Jurkat, Clone E6-1 (cell line): ENCODE results near the gene MAP4K2.

ENCODE experiments used
- DNase-seq: peaks from one replicate; pipeline ENCODE4 v3.0.0-alpha.2; 2011; ENCODE audit warnings: low read depth, low spot score
- H3K4me3 ChIP-seq: 2 replicates; pipeline ENCODE4 v1.5.1; 2011; ENCODE audit warnings: mild to moderate bottlenecking, low read length, control low read depth, moderate library complexity

MAP4K2 gene

DNA sequence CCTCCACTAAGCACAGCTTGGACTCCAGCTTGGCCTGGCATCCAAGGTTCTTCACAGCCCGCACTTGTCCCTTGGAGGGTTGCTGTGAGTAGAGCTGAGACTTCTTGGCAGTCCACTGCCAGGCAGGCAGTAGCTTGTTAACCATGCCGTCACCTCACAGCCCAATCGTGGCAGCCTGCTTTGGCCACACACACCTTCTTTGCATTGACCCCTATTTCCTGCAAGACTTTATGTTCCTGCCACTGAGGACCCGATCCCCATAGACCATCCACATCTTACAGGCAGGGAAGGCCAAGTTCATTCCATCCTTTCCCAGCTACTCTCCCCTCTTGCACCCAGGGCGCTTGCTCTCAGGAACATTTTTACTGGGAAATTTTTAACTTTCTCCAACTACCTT, 40.7 kb downstream of the MAP4K2 start:
- DNase-seq, result no peak
- H3K4me3 ChIP-seq, result no peak overlapping the region

DNA sequence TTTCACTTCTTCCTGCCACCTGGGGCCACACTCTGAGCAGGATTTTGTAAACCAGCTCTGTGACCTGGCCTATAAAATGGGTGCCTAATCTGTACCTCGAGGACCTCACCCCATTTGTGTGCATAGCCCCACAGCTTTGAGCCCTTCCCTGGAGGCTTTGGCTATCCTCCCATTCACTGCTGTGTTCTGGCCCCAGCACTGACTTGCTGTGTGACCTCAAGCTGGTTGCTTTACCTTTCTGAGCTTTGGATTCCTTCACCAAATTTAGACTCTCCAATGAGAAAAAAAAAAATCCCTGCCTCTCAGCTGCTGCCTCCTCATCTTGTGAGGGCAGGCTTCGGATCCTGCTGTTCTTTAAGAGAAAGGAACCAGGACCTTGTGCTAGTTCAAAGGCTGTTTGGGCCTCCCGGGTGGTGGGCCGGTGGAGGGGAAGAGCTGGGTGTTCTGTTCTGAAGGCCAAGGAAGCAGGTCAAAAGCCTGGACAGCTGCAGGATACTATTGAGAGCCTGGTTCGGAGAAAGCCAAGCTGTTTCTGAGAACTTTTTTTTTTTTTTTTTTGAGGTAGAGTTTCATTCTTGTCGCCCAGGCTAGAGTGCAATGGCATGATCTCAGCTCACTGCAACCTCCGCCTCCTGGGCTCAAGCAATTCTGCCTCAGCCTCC, 42.1 kb downstream of the MAP4K2 start:
- H3K4me3 ChIP-seq, result no peak overlapping the region
- no peak for DNase-seq

DNA sequence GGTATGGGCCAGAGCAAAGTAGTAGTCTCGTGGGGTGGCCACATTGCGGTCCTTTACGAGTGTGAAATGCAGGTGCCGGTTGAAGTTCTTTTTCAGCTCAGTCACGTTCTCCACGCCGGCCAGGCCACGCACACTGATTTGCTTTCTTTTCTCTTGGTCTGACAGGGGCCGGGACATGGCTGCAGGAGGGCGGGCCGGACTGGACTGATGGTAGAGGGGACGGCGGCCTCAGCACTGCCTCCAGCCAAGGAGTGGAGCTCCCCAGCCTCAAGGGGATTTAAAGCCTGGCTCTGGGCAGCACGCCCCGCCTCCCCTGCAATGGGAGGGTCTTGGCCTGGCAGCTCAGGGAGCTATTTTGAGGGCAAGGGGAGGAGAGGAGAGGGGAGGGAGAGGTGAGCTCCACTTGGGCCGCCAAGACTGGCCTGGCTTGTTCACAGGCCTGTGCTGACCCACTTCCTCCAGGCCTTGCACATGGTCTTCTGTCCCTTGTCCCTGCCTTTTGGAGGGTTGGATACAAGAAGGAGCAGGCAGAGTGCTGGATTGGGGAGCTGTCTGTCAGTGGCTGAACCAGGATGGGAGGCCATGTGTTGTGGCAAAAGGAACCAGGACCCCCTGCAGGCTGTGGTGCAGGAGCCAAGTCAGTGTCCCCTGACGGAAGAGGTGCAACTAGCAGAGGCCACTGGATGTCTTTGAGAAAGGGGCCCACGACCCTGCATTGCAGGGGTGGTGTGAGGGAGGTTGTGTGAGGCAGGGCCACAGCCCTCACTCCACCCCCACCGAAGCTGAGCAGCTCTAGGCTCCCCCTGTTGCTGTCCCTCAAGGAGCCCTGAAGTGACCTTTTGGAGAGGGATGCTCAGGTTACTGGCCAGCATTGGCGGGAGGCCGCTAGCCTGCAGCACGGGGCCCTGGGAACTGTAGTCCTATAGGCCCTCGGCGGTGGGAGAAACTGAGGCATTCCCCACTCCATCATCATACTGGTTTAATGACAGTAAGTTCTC, 43.0 kb downstream of the MAP4K2 start, which contains the start of gene PYGM:
PYGM (minus strand) TSS at position 253 of the 998 bp plus-strand sequence; CDS start at position 177, 76 bp downstream.
- DNase-seq, result no peak

DNA sequence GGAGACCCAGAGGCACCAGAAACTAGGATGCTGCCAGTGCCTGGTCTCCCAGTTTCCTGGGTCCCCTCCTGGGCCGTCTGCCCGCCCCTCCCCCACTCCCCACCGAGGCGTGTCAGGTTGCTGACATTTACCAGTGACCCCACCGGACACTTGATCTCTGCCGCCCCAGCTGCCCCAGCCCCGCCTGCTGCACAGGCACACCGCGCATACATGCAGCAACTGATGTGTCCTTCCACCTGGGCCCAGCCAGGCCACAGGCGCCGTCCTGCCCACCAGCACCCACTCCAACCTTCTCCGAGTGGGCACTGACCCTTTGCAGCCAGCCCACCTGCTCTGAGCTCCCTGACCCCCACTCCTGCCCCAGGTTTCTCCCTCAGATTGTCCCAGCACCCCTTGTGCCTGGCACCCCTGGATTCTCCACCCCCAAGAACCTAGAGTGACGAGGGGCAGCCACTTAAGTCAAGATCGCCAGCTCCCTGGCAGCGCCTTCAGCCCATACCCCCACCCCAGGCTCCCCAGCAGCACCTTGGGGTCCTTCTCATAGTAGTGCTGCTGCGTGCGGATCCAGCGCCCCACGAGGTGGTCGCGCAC, 43.8 kb downstream of the MAP4K2 start:
- no peak for DNase-seq
- no peak overlapping the region for H3K4me3 ChIP-seq

More for the DNA sequence above, 43.0 kb downstream of the MAP4K2 start, which contains the start of gene PYGM:
- no peak within 1 kb of the TSS for H3K4me3 ChIP-seq

DNA sequence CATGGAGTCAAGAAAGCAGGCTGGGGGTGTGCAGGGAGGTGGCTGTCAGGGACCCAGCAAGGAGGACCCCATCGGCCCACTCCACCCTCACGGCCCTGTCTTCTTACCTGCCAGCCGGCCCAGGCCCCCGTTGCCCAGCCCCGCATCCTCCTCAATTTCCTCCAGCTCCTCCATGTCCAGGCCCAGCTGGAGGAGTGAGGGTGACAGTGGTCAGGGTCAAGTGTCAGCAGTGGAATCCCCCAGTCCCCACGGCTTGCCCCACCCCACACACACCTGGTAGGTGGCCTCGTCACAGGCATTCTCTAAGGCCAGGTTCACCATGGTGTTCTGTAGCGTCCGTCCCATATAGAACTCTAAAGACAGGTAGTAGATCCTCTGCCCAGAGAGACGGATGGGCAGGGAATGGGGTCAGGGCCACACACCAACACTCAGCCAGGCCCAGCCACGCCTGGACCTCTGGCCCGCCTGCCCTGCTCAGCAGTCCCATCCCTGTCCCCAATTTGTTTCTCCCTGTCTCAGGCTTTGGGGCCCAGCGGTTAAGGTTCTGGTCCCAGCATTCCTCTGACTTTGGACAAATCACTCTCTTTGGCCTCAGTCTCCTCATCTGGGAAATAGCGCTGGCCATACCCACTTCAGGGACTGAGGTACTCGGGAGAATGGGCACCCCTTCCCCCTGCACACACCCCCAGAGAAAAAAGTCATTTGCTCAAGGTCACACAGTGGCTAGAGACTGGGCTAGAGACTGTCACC, 44.5 kb downstream of the MAP4K2 start:
- no peak overlapping the region for H3K4me3 ChIP-seq
- no peak for DNase-seq

DNA sequence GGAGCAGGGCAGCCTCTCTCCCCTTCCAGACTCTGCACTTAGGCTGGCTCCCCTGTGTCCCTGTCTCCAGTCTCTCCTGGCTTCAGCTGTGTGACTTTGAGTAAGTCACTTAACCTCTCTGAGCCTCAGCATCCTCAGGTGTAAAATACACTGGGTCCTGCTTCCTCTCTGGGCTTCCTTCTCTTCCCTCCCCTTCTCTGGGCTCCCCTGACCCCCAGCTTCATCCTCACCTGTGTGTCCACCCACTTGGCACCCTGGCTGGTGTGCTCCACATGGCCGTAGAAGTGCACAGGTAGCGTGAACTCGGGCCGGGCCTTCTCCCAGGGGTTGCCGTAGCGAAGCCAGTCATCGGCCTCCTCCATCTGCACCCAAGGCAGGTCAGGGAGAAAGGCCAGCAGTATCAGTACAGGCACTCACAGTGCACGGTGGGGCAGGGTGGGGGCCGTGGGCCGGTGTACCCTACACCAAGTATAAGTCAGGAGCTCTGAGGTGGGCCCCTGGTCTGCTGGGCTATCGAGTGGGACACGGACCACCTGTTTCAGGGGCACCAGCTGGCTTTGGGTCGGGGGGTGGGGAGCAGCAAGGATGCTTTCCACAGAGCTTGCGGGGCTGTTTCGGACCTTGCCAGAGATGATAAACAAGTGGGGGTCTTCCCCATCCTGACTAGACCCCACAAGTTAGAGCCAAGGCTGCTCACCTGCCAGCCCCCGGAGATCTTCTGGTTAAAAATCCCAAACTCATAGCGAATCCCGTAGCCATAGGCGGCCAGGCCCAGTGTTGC, 45.3 kb downstream of the MAP4K2 start:
- DNase-seq, result no peak
- H3K4me3 ChIP-seq, result no peak overlapping the region

DNA sequence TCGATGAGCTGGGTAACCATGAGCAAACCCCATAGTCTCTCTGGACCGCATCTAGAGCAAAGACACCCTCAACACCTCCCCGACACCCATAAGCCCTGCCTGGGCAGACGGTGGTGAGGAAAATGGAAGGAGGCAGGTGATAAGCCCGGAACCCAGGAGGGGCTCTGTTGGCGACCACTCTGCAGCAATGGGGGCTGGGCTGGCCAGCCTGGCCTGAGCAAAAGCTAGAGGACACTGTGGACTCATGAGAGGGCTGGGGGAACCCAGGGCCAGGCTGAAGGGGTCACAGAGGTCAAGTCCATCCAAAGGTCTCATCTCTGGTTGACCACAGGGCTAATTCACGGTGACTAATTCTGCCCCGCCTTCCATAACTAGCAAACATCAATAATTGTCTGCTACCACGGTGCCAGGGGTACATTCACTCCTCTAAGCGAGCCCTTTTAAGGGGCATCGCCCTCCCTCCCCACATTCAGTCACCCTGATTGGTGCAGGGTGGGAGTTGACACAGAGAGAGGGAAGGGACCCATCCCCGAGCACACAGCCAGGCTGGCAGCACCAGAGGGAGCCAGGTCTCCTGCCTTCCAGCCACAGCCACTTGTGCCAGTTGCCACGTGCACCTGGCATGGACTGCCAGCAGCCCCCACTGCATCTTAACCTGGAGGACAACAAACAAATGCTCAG, 47.2 kb downstream of the MAP4K2 start:
- no peak overlapping the region for H3K4me3 ChIP-seq
- no peak for DNase-seq

DNA sequence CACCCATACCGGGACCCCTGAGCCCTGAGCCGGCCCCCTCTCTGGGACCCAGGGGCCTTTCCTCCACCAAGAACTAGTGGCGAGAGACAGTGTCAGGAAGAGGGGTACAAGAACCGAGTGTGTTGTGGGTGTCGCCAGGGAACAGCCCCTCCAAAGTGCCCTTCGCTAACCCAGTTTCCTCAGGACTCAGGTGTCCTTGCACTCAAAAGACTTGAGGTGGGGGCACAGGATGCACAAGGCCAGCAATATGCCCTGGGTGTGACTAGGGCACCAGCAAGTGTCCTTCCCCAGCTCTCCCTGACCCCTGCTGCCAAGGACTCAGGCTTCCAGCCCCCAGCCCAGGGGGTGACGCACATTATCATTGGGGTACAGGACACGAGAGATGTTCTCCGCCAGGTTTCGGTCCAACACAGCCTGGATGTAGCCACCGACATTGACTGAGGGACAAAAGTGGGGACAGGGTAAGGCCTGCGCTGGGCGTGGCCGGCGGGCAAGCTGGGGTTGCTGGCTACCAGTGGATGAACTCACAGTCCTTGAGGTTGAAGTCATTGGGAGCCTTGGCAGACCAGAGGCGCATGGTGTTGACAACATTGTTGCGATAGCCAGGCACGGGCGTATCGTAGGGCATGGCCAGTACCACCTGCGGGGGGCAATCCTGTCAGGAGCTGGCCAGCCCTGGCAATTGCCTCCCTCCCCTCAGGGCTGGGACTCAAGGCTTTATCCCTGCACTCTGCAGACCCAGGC, 47.9 kb downstream of the MAP4K2 start:
- no peak for DNase-seq
- H3K4me3 ChIP-seq, result no peak overlapping the region

DNA sequence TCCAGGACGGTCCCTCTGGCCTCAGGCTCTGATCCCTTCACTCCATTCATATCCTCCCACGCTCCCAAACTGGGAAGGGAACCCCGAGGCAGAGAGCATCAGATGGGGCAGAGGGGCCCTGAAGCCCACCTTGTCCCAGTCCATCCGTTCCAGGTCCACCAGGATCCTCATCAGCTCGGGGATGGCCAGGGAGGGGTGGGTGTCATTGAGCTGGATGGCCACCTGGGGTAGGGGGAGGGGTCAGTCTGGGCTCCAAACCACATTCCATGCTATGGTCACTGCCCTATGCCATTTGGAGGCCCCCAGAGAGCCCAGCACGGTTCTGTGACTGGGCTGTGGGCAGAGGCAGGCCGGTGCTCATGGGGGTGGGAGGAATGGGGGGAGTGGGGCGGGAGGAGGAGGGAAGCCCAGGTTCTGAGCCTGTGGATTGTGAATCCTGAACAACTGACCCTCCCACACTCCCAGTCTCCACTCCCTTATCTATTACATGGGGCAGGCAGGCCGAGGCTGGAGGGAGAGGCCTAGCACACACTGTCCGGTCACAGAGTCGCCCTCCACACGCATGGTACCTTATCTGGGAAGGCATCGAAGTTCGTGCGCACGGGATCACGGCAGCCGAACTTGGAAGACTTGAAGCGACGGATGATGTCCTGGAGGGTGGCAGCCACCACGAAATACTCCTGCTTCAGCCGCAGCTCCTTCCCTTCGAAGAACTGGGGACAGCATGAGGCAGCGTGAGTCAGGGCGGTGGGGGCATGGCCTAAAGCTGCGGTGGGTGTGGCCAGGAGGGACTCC, 48.7 kb downstream of the MAP4K2 start:
- DNase-seq, result no peak
- no peak overlapping the region for H3K4me3 ChIP-seq

DNA sequence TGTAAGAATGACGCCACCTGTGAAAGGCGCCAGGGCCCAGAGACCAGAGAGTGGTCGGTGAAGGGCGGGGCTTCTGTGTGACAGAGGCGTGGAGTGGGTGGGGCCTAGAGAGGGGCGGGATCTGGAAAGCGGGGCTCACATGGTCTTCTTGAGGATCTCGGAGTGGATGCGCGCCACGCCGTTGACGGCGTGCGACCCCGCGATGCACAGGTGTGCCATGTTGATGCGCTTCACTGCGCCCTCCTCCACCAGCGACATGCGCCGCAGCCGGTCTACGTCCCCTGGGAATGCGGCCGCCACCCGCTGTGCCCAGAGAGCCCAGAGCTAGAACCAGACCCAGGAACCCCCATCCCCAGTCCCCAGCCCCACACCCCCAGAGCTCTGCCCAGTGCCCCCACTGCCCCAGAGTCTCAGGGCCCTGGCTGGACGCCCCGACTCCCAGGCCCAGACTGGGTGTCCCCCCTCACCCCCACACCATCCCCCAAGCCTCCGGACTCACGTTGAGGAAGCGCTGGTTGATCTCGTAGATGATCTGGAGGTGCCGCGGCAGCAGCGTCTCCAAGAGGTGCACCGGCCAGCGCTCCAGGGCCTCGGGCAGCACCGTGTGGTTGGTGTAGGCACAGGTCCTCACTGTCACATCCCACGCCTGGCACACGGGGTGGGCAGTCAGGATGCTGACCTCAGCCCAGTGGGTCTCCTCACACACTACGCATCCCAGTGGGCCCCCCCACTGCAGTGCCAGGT, 49.5 kb downstream of the MAP4K2 start:
- DNase-seq, result no peak
- no peak overlapping the region for H3K4me3 ChIP-seq

DNA sequence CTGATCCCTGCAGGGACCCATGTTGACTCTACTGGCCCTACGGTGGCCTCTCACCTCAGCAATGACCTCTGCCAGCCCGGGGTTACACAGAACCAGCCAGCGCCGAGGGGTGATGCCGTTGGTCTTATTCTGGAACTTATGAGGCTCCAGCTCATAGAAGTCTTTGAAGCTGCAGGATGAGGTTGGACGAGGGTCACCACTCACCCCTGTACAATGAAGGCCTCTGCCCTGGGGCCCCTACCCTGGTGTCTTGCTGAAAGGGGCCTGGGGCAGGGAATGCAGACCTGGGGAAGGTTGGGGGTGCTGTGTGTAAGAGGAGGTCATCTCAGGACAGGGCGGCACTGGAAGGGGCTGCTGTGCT, 50.0 kb downstream of the MAP4K2 start:
- no peak for DNase-seq
- H3K4me3 ChIP-seq, result no peak overlapping the region

DNA sequence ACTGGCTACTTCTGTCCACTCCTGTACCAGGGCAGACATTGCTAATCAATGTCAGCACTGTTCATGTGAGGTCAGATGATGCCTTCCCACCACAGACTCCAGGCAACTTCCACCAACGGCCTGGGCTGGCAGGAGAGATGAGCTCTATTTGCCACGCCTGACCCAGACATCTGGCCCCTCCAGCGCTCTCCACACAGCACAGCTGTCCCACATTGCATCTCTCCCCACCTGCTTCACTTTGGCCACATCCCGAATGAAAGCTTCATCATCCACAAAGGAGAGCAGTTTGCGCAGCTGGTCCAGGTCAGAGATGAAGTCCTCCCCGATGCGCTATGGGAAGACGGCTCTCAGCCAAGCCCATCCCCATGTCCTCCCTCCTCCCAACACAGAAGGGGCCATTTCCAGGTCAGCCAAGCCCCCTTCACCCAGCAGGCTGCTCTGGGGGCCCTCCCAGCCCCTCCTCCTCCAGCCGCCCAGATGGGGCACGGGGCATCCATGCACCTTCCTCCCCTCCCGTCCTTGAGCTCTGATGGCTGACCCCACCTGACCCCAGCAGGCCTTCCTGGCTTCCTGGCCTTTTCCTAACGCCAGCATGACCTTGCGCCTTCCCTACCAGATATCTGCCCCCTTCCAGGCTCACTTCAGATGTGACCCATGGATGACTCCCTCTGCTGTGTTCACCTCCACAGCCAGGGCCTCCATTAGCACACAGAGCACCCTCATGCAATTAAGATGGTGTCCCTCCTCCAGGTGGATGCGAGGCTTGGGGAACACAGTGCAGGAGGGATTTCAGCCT, 50.6 kb downstream of the MAP4K2 start:
- no peak for DNase-seq
- no peak overlapping the region for H3K4me3 ChIP-seq

DNA sequence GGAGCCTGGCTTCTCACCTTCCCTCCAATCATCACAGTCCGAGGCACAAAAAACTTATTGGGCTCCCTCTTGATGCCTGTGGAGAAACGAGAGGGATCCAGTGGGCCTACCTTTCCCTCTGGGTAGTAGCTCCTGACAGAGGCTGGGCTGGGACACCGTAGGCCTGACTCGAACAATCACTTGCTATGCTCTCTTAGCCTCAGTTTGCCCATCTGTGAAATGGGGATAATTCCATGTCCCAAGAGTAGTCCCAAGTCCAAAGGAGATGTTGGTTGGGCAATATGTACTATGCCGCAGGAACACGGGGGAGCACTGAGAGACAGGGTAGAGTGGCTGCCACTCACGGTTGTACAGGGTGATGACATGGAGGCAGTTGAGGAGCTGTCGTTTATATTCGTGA, 51.4 kb downstream of the MAP4K2 start:
- no peak overlapping the region for H3K4me3 ChIP-seq
- no peak for DNase-seq

DNA sequence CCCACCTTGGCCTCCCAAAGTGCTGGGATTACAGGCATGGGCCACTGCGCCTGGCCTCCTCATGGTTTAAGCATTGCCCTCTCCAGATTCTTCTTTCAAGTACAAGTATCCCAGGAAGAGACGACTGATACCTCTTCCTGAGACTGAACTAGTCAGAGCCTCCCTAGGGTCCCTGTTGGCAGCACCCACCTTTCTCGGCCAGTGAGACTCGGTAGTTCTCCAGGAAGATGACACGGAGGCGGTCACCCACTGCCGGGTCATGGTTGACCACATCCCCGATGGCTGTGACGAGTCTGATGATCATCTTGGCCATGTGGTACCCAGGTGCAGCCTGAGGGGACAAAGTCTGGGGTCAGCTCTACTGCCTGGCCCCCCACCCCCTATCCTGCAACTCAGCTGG, 51.9 kb downstream of the MAP4K2 start:
- no peak for DNase-seq
- no peak overlapping the region for H3K4me3 ChIP-seq

DNA sequence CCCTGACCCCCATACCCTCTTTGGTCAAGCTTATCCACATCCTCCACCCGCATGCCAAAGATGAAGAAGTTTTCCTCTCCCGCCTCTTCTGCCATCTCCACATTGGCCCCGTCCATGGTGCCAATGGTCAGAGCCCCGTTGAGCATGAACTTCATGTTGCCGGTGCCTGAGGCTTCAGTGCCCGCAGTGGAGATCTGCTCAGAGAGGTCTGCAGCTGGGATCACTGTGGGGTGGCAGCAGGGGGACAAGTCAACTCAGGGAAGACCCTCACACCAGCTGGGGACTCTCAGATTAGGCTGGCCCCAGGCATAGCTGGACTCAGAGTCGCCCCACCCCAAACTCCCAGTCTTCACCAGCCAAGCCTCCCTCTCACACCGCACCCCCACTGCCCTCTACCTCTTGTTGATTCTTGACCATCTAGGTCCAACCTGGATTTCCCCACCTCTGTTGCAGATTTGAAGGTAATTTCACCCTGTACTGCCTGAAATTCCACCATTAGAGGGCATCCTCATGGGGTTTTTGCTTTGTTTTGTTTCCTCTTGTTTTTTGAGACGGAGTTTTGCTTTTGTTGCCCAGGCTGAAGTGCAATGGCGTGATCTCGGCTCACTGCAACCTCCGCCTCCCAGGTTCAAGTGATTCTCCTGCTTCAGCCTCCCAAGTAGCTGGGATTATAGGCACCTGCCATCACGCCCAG, 52.5 kb downstream of the MAP4K2 start:
- no peak for DNase-seq
- H3K4me3 ChIP-seq, result no peak overlapping the region
